Cerebellar cortex (tissue), 1 donor: ENCODE measurements around the gene GALNTL6.
"Not testable (repeated sequence)": the region's sequence is repeated elsewhere in the genome, so short reads cannot be mapped to it uniquely, and the experiment has no call there.

Experiments used
- DNase-seq: peaks from one replicate; pipeline ENCODE4 v3.0.0-alpha.2; 2015; ENCODE audit warnings: low spot score

Gene GALNTL6

GRCh38 chr4:173019664-173020063 is 1206.5 kb downstream of the GALNTL6 start:
- peak; percentile 41 for DNase-seq

DNA sequence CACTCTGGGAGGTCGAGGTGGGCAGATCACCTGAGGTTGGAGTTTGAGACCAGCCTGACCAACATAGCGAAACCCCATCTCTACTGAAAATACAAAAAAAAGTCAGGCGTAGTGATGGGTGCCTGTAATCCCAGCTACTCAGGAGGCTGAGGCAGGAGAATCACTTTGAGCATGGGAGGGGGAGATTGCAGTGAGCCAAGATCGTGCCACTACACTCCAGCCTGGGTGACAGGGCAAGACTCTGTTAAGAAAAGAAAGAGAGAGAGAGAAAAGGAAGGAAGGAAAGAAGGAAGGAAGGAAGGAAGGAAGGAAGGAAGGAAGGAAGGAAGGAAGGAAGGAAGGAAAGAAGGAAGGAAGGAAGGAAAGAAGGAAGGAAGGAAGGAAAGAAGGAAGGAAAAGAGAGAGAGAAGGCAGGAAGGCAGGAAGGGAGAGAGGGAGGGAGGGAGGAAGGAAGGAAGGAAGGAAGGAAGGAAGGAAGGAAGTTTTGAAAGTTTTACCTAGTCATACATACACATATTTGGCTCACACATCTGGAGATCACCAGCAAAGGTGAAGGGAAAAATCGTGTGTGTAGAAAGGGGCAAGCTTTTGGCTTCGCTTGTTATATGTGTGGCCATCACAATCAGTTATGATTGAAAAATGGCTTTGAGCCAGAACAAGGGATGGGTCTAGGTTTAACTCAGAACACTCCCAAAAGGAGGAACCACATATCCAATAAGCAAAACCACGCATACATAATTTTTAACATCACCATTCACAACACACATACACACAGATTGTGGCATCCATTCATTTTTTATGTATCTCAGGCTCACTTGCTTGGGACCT is 1208.8 kb downstream of the GALNTL6 start:
- DNase-seq: not testable (repeated sequence)

DNA sequence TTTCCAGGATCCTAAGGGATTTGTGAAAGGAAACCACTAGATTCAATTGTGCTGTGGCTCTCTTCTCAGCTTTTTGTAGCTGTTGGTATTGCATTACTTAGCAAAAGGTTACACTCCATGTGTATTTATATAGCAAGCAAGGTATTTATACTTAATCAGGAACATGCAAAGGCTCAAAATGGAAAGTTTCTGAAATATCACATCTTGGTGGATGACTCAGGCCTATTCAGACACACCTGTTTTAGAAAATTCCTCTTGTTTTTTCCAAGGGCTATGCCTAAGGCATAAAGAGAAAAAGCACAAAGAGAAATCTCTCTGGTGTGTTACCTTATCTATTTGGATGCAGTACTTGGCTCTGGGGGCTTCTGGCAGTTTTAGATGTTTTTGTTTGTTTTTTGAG is 1211.0 kb downstream of the GALNTL6 start:
- no peak for DNase-seq

- DNase-seq: peak; percentile 83
These were observed 1211.9 kb downstream of the GALNTL6 start for GRCh38 chr4:173025131-173025530.

GRCh38 chr4:173037242-173037641 is 1224.0 kb downstream of the GALNTL6 start:
- no peak for DNase-seq

DNA sequence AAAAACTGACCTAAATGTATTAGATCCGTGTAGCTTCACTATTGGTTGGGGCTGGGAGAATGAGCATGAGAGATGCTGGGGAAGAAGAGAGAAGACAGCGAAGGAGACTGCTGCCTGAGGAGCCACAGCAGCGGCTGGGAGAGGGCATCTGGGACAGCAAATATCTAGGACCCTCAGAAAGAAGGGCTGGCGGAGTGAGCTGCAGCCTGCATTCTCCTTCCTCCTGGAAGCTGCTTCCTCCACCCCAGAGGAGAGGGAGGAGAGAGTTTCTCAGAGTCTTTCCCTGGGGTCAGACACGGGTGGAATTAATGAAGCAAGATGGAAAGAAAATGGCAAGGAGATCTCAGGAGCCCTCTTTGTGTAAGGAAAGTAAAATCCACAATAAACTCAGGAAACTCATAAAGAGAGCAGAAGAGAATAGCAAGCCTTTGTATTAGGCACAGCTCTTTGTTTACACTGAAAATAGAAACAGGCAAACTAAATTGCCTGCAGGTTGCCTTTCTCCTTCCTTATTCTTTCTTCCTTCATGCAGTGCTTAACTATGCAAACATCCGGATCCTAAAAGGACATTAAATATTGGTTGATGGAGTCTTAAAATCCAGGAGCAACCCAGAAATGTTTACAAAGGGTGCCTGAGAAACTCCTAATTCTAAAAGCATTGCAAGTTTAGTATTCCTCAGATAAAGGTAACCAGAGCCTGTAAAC is 1225.1 kb downstream of the GALNTL6 start:
- DNase-seq: no peak

DNA sequence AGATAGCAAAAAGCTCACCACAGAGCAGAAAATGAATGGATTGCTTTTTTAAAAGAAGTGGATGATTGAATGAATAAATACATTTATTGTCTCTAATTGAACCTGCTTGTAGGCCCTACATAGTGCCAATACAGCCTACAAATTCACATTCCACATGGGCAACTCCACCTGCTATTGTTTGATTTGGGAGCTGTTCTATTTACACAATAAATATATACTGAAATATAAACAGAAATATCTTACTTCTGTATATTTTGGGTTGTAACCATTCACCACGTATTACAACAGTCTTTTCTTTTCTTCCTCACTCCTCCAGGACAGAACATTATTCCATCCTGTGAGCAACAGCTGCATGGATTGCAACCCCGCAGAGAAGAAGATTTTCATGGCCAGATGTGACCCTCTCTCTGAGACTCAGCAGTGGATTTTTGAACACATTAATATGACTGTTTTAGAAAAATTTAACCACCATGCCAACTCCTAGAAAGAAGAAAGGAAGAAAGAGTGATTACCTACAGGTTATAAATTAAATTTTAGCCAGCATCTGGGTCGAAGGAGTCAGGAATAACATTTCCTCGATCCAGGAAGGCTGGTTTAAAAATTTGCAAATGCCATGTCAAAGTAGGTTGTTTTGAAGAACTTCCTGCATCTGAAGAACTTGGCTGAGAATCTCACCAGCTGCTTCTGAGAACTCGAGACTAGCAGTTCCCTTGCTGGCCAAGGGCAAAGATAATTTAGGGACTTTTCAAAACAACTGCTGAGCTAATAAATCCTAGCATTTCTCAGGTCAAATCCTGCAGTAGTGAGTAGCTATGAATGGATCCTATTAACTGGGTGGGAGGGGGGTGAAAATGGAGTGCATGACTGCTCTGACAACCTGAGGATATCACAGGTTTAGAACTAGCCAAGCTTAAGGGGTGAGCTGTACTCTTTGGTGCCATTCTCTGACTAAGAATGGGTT is 1226.7 kb downstream of the GALNTL6 start:
- DNase-seq: no peak

DNA sequence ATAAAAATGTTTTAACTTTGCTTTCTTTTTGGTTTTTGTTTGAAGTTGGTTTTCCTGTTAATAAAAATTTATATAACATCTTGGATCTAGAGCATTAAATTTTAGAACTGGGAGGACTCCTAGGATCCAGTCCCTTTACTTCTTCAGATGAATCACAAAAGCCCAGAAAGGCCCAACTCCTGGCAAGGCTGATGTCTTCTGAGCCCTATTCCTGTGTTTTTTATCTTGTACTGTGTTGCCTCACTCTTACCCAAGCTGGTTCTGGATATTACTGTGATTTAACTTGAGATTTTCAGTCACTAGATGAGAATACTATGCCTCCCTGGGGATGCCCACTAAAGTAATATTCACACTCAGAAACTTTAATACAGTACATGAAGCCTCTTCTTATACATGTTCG is 1228.3 kb downstream of the GALNTL6 start:
- no peak for DNase-seq

GRCh38 chr4:173042139-173042538 is 1228.9 kb downstream of the GALNTL6 start:
- DNase-seq: not testable (repeated sequence)

DNA sequence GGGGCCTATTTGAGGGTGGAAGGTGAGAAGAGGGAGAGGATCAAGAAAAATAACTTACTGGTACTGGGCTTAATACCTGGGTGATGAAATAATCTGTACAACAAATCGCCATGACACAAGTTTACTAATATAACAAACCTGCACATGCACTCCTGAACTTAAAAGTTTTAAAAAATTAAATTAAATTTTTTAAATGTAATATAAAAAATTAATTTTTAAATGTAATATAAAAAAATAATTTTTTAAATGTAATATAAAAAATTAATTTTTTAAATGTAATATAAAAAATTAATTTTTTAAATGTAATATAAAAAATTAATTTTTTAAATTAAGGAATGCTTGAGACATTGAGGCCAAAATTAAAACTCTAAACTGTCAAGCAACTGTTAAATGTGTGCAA is 1231.1 kb downstream of the GALNTL6 start:
- DNase-seq: no peak

DNA sequence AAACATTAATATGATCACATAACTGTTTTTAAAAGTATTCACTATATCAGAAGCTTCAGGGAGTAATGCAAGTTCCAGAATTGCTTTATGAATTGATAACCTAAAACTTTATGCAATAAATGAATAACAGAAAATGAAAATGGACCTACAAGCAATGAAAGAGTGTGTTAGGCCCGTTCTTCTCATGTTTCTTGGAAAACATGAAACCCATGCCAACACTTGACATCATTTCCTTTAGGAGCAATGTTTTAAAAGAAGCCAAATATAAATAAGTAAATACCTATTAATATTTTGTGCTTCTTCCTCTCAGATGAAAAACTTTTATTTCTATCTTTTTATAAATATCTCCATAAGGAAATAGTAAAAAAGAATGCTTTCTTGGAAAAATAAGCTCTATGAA is 1232.4 kb downstream of the GALNTL6 start:
- no peak for DNase-seq

DNA sequence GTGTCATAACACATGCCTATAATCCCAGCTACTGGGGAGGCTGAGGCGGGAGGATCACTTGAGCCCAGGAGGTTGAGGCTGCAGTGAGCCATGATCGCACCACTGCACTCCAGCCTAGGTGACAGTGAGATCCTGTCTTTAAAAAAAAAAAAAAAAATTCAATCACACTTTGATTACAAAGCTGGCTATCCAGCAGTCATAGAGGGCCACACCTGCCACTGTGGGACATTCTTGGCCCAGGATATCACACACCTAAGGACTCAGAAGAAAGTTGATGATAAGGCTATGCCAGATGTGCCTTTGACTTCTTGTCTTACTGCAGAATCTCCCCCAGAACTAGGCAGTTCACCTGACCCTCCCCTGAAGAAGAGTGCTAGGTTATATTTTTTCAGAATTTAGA is 1232.9 kb downstream of the GALNTL6 start:
- DNase-seq: no peak

GRCh38 chr4:173046818-173047217 is 1233.6 kb downstream of the GALNTL6 start:
- peak; percentile 42 for DNase-seq

- DNase-seq: no peak
These were observed 1238.0 kb downstream of the GALNTL6 start for GRCh38 chr4:173051232-173051631.

GRCh38 chr4:173051716-173052115 is 1238.5 kb downstream of the GALNTL6 start:
- DNase-seq: no peak

DNA sequence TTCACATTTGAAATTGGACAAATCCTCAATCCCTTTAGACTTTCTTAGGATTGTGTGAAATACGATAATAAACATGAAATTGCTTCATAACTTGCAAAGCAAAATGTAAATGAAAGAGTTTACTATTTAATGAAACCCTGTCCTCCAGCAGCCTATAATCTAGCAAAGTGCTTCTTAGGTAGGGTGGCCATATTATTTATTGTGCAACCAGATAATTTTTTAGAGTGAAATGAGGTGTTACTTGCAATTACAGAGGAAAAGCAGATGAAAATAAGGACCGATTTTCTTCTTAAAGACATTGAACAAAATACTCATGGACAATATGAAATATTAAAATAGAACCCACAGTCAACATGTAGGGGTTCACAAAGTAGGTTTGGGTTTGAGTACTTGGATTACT is 1239.2 kb downstream of the GALNTL6 start:
- no peak for DNase-seq

DNA sequence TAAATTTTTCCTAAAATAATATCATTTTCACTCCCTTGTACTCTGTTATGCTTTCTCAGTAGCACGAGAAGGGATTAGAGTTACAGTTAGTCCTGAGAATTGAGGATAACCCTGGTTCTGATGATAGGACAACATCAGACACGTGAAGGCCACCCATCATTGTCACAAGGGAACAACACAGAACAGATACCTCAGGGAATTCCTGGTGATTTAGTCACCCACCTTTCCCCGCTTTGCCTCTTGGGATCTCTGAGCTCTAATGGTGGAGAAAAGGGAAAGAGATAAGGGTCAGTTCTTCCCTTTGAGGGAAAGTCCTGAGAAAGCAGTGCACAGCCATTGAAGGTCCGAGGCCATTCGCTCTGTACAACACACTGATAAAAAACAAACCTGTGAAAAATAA is 1243.1 kb downstream of the GALNTL6 start:
- no peak for DNase-seq

GRCh38 chr4:173056710-173057109 is 1243.5 kb downstream of the GALNTL6 start:
- DNase-seq: no peak

DNA sequence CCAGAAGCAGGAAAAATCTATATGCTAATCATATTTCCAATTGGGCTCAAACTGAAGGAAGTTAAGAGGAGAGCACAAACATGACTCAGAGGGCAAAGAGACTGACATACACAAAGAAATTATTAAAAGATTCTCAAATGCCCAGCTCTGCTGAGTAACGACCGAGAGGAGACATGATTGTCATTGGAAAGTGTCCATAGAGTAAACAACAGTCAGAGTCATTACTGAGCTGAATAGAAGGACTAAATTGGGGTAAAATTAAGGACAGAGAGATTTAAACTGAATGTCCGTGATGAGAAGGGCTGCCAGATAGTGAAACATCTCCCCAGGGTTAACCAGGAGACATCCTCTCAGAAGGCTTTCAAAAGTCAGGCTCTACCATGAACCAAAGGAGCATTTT is 1244.2 kb downstream of the GALNTL6 start:
- DNase-seq: no peak

DNA sequence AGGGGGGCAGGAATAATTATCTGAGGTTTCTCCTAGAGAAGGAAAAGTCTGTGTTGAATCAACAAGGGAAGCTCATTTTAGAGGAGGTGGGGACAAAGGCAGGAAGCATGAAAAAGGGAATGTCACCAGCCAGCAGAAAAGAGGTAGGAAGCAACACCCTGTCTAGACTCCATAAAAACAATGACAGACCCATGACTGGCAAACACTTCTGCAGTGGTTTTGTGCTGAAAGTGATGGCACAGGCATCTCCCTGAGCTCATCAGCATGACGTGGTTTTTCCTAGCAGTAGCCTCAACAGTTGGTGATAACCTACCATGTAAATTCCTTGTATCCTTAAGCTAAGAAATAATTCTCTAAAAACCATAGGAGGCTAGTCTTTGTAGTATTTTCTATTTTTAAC is 1244.7 kb downstream of the GALNTL6 start:
- no peak for DNase-seq

GRCh38 chr4:173061160-173061559 is 1248.0 kb downstream of the GALNTL6 start:
- DNase-seq: no peak

DNA sequence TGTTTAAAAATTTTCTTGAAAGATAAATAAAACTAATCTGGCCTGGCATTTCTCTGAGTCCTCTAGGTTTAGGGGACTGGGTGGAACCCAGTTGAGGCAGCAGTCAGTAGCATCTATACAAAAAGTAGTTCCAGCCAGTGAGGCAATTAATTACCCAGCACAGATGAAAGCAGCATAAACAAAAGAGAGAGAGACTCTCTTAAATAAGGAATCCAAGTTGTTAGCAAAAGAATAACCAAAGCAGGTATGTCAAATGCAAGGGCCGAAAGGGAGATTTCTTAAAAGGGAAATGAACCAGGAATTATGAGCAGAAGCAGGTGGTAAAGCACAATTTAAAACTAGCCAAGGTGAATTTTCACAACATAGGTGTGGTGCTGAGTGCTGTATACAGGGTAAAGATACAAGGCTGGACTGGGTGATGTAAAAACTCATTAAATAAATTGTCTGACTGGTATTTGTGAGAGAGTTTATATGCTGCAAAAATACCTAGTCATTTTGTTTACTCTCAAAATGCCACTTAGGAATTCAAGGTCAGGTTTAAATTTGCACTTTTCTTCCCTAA is 1260.8 kb downstream of the GALNTL6 start:
- no peak for DNase-seq
